Prostate gland (tissue), 2 donors: ENCODE results near the gene AOPEP.

Experiments
- CTCF ChIP-seq, 4 experiments: fragments of 200-600 bp in 2 of 4; fragments of 450-650 bp in 2 of 4; sonication (generic) in 2 of 4; IDR thresholded peaks; 1 replicate in 3 of 4; 2 replicates in 1 of 4; pipeline ENCODE4 v1.5.1; 2016 to 2019; ENCODE audit warnings: antibody characterized with exemption in 4 of 4, mild to moderate bottlenecking in 2 of 4, moderate library complexity in 2 of 4
- POLR2AphosphoS5 ChIP-seq: sonication (generic); formaldehyde crosslinking; IDR thresholded peaks from one replicate; pipeline ENCODE4 v1.6.1; 2017; ENCODE audit warnings: antibody characterized with exemption

GRCh38 chr9:94821098-94821887 lies 94.8 kb downstream of the AOPEP start:
- TF ChIP-seq CTCF (IDR thresholded peaks at IDR 0.05) (no peak), POLR2AphosphoS5 (no peak)
